Fibroblast of mammary gland (primary cell): ENCODE results near the gene SRMS.

Experiments
- DNase-seq: peaks from one replicate; pipeline ENCODE4 v3.0.0-alpha.2; 2010; ENCODE audit warnings: low read depth
- H3K4me3 ChIP-seq: 2 replicates; pipeline ENCODE4 v1.5.1; 2011; ENCODE audit warnings: low read depth, mild to moderate bottlenecking, low read length, moderate library complexity; ENCODE audit not compliant: control insufficient read depth
- CTCF ChIP-seq: conservative IDR thresholded peaks from 2 replicates; pipeline ENCODE4 v1.5.1; 2011; ENCODE audit warnings: low read depth, low read length, inconsistent platforms; ENCODE audit not compliant: control insufficient read depth, insufficient read depth

SRMS gene

GRCh38 chr20:63494420-63495166 is 53.0 kb downstream of the SRMS start:
- no peak overlapping the region for H3K4me3 ChIP-seq
- no peak for TF ChIP-seq CTCF
- no peak for DNase-seq

GRCh38 chr20:63494084-63494419 is 53.5 kb downstream of the SRMS start:
- no peak for TF ChIP-seq CTCF
- H3K4me3 ChIP-seq, result no peak overlapping the region
- no peak for DNase-seq

- no peak for DNase-seq
- no peak overlapping the region for H3K4me3 ChIP-seq
- TF ChIP-seq CTCF, result no peak
These were observed 54.0 kb downstream of the SRMS start for GRCh38 chr20:63493563-63494020.

- H3K4me3 ChIP-seq, result no peak overlapping the region
- no peak for DNase-seq
- TF ChIP-seq CTCF, result no peak
These were observed 54.6 kb downstream of the SRMS start for GRCh38 chr20:63492982-63493381.

GRCh38 chr20:63492518-63492917 is 55.0 kb downstream of the SRMS start:
- no peak for DNase-seq
- no peak overlapping the region for H3K4me3 ChIP-seq
- TF ChIP-seq CTCF, result no peak

GRCh38 chr20:63491635-63492230 is 55.8 kb downstream of the SRMS start:
- no peak overlapping the region for H3K4me3 ChIP-seq
- no peak for TF ChIP-seq CTCF
- DNase-seq, result no peak
